IMR-90 (cell line): ENCODE measurements around the gene SYNGR4. TPM values are rescaled to one million over a fixed set of nuclear protein-coding genes. Genes with fewer than 3 reads are reported as not detected.

Source experiments
- ATAC-seq: fragments of 200-7000 bp; cut with Tn5 transposase; 2 replicates; pipeline ENCODE4 v1.9.1; 2020; ENCODE audit warnings: low read depth, mild to moderate bottlenecking, moderate library complexity
- BruUV-seq: library from RNA; stranded (reverse); fragments of 400-500 nt; replicated peaks from 2 replicates; lab custom pipeline; 2021; lab: Mats Ljungman, UMichigan
- CTCF ChIA-PET: fragments of 300-600 bp; formaldehyde crosslinking; extraction: SDS; loops from one replicate; lab custom pipeline; 2021; ENCODE audit warnings: antibody characterized with exemption; lab: Yijun Ruan, JAX
- POLR2A ChIA-PET: fragments of 300-600 bp; sonication (Branson Sonifier 250); formaldehyde crosslinking; loops from one replicate; lab custom pipeline; 2022; ENCODE audit warnings: antibody characterized with exemption; ENCODE audit not compliant: unreplicated experiment; lab: Charles Lee
- DNase-seq: peaks from one replicate; pipeline ENCODE4 v3.0.0; 2013
- H2AFZ ChIP-seq: replicated peaks from 2 replicates; pipeline ENCODE3; 2013; ENCODE audit warnings: low read length, mild to moderate bottlenecking; ENCODE audit not compliant: poor library complexity
- H2AK5ac ChIP-seq: 2 replicates; pipeline ENCODE4 v1.6.1; 2013; ENCODE audit warnings: low read depth, low read length, inconsistent platforms
- H2AK9ac ChIP-seq: replicated peaks from 2 replicates; pipeline ENCODE3; 2013; ENCODE audit warnings: mild to moderate bottlenecking, low read depth, low read length, moderate library complexity; ENCODE audit not compliant: poor library complexity
- H2BK120ac ChIP-seq: 2 replicates; pipeline ENCODE4 v1.6.1; 2013; ENCODE audit warnings: low read depth, low read length, inconsistent platforms
- H2BK15ac ChIP-seq: 3 replicates; pipeline ENCODE4 v1.6.1; 2013; ENCODE audit warnings: low read depth, low read length, inconsistent platforms
- H2BK20ac ChIP-seq: 2 replicates; pipeline ENCODE4 v1.6.1; 2013; ENCODE audit warnings: low read depth, mild to moderate bottlenecking, inconsistent platforms, low read length, moderate library complexity
- H2BK5ac ChIP-seq: 2 replicates; pipeline ENCODE4 v1.6.1; 2013; ENCODE audit warnings: mild to moderate bottlenecking, low read depth, low read length, inconsistent platforms; ENCODE audit not compliant: poor library complexity, severe bottlenecking
- H3K14ac ChIP-seq: replicated peaks from 2 replicates; pipeline ENCODE4 v1.6.1; 2013; ENCODE audit warnings: low read depth, low read length, inconsistent platforms
- H3K18ac ChIP-seq: 2 replicates; pipeline ENCODE4 v1.6.1; 2013; ENCODE audit warnings: low read depth, low read length, control low read depth
- H3K23ac ChIP-seq: 2 replicates; pipeline ENCODE4 v1.6.1; 2013; ENCODE audit warnings: low read depth, low read length, inconsistent platforms
- H3K27ac ChIP-seq: 2 replicates; pipeline ENCODE4 v1.5.1; 2013; ENCODE audit warnings: mild to moderate bottlenecking, control low read depth, low read length; ENCODE audit not compliant: insufficient read depth
- H3K27me3 ChIP-seq: 2 replicates; pipeline ENCODE4 v1.6.1; 2013; ENCODE audit warnings: low read length; ENCODE audit not compliant: control insufficient read depth, insufficient read depth
- H3K36me3 ChIP-seq: 2 replicates; pipeline ENCODE4 v1.6.1; 2013; ENCODE audit warnings: low read length, mixed read lengths; ENCODE audit not compliant: control insufficient read depth, insufficient read depth
- H3K4ac ChIP-seq: 2 replicates; pipeline ENCODE4 v1.6.1; 2013; ENCODE audit warnings: low read depth, low read length, inconsistent platforms
- H3K4me1 ChIP-seq: 2 replicates; pipeline ENCODE4 v1.6.1; 2013; ENCODE audit warnings: low read length, mixed read lengths; ENCODE audit not compliant: control insufficient read depth, insufficient read depth
- H3K4me2 ChIP-seq: 2 replicates; pipeline ENCODE4 v1.6.1; 2013; ENCODE audit warnings: low read depth, mild to moderate bottlenecking, control low read depth, low read length, moderate library complexity
- H3K4me3 ChIP-seq: 2 replicates; pipeline ENCODE4 v1.5.1; 2013; ENCODE audit warnings: low read depth, mild to moderate bottlenecking, control low read depth, low read length, moderate library complexity; ENCODE audit not compliant: insufficient read depth
- H3K56ac ChIP-seq: 2 replicates; pipeline ENCODE4 v1.6.1; 2013; ENCODE audit warnings: low read length, inconsistent platforms; ENCODE audit not compliant: insufficient read depth; ENCODE audit errors: extremely low read depth
- H3K79me1 ChIP-seq, 2 experiments: 2 replicates each; pipeline ENCODE4 v1.6.1; 2013; ENCODE audit warnings: low read length in 2 of 2, inconsistent platforms in 1 of 2, low read depth in 1 of 2
- H3K9ac ChIP-seq: 2 replicates; pipeline ENCODE4 v1.6.1; 2013; ENCODE audit warnings: low read depth, low read length, control low read depth
- H3K9me1 ChIP-seq: 2 replicates; pipeline ENCODE4 v1.6.1; 2013; ENCODE audit warnings: low read length, inconsistent platforms; ENCODE audit not compliant: insufficient read depth
- H3K9me3 ChIP-seq: 2 replicates; pipeline ENCODE4 v1.6.1; 2013; ENCODE audit warnings: low read length; ENCODE audit not compliant: control insufficient read depth, insufficient read depth
- H4K20me1 ChIP-seq: 2 replicates; pipeline ENCODE4 v1.6.1; 2013; ENCODE audit warnings: low read length, inconsistent platforms; ENCODE audit not compliant: insufficient read depth
- H4K5ac ChIP-seq: 2 replicates; pipeline ENCODE4 v1.6.1; 2013; ENCODE audit warnings: mild to moderate bottlenecking, low read depth, low read length, control low read depth
- H4K8ac ChIP-seq, 2 experiments: 2 replicates each; pipeline ENCODE4 v1.6.1; 2013; ENCODE audit warnings: low read depth in 2 of 2, low read length in 2 of 2, control low read depth in 1 of 2, inconsistent platforms in 1 of 2
- H4K91ac ChIP-seq: 2 replicates; pipeline ENCODE4 v1.6.1; 2013; ENCODE audit warnings: low read depth, low read length, inconsistent platforms; ENCODE audit not compliant: insufficient read depth
- BHLHE40 ChIP-seq: fragments of 150-350 bp; IDR thresholded peaks from 2 replicates; pipeline ENCODE4 v1.6.1; 2016; ENCODE audit warnings: mild to moderate bottlenecking, low read depth, low read length
- CHD1 ChIP-seq: IDR thresholded peaks from 2 replicates; pipeline ENCODE4 v1.6.1; 2012; ENCODE audit warnings: low read depth, low read length, improper control_type of control experiment
- ELK1 ChIP-seq: fragments of 150-350 bp; IDR thresholded peaks from 2 replicates; pipeline ENCODE4 v1.6.1; 2016; ENCODE audit warnings: low read depth, mild to moderate bottlenecking, low read length, moderate library complexity, borderline replicate concordance
- MAZ ChIP-seq: IDR thresholded peaks from 2 replicates; pipeline ENCODE4 v1.6.1; 2012; ENCODE audit warnings: low read depth, mild to moderate bottlenecking, low read length, improper control_type of control experiment, moderate library complexity, borderline replicate concordance
- MXI1 ChIP-seq: IDR thresholded peaks from 2 replicates; pipeline ENCODE4 v1.6.1; 2012; ENCODE audit warnings: low read depth, mild to moderate bottlenecking, low read length, moderate library complexity, borderline replicate concordance
- NFE2L2 ChIP-seq: fragments of 150-350 bp; IDR thresholded peaks from 2 replicates; pipeline ENCODE4 v1.6.1; 2016; ENCODE audit warnings: low read depth, mild to moderate bottlenecking, low read length
- RAD21 ChIP-seq: IDR thresholded peaks from 2 replicates; pipeline ENCODE4 v1.6.1; 2012; ENCODE audit warnings: low read length, improper control_type of control experiment
- RCOR1 ChIP-seq: IDR thresholded peaks from 2 replicates; pipeline ENCODE4 v1.6.1; 2012; ENCODE audit warnings: mild to moderate bottlenecking, low read length, improper control_type of control experiment; ENCODE audit not compliant: insufficient replicate concordance
- RFX5 ChIP-seq: IDR thresholded peaks from 2 replicates; pipeline ENCODE4 v1.8.0; 2012; ENCODE audit warnings: low read depth, mild to moderate bottlenecking, low read length, moderate library complexity
- SMC3 ChIP-seq: fragments of 150-350 bp; IDR thresholded peaks from 2 replicates; pipeline ENCODE4 v1.6.1; 2016; ENCODE audit warnings: low read depth, mild to moderate bottlenecking, antibody characterized with exemption, low read length, moderate library complexity
- USF2 ChIP-seq: fragments of 150-350 bp; IDR thresholded peaks from 2 replicates; pipeline ENCODE4 v1.6.1; 2017; ENCODE audit warnings: mild to moderate bottlenecking, antibody characterized with exemption, low read length, low read depth
- WGBS, 2 experiments: methylation state at CpG; one replicate each; pipeline versions ENCODE4 v1.1.5 to v1.1.7; 2013; ENCODE audit warnings: missing lambda C conversion rate in 2 of 2; ENCODE audit not compliant: insufficient read length in 1 of 2; ENCODE audit errors: extremely low coverage in 2 of 2; 5-methylcytosine and 5-hydroxymethylcytosine counted together
- dilution Hi-C: fragments of 300-500 bp; cut with HindIII; formaldehyde crosslinking; loops from one replicate; pipeline ENCODE4 v1.14.3; 2018; ENCODE audit warnings: low sequenced_read_pairs; ENCODE audit not compliant: unreplicated experiment
- in situ Hi-C: fragments of 300-500 bp; cut with MboI; formaldehyde crosslinking; loops from 3 replicates; pipeline ENCODE4 v1.14.3; 2019; ENCODE audit warnings: low sequenced_read_pairs, inconsistent platforms, mixed read lengths
- intact Hi-C: fragments of 100-400 bp; cut with micrococcal nuclease; formaldehyde crosslinking; loops from 2 replicates; pipeline ENCODE4 v1.10.0; 2022
- polyA plus RNA-seq, 3 experiments: library from polyadenylated mRNA; depleted of rRNA; stranded (reverse); fragments of >200 nt; gene quantifications; 2 replicates each; pipeline ENCODE4 v1.2.3, GENCODE V29; 2012; ENCODE audit warnings: low replicate concordance in 1 of 3
- total RNA-seq: library from RNA; depleted of rRNA; stranded (reverse); fragments of >200 nt; gene quantifications from 2 replicates; pipeline ENCODE4 v1.2.3, GENCODE V29; 2012
- TF ChIP-seq, protein P1 (sequence below): conservative IDR thresholded peaks from 2 replicates; pipeline ENCODE4 v1.5.1; 2012; ENCODE audit warnings: mild to moderate bottlenecking, low read depth, low read length, improper control_type of control experiment

The SYNGR4 gene
- total and polyA plus RNA-seq, 2 of the 4 experiments (the other 2 are of a cell fraction) = not detected

GRCh38 chr19:48363500-48363809 is 712 bp upstream of the SYNGR4 start:
- Histone ChIP-seq H4K8ac (peak overlapping the region; percentile 95 to 99), H3K27me3 (no peaks in the 10 kb centered on the region), H3K4me2 (peak overlapping the region; percentile 79), H3K27ac (peak overlapping the region; percentile 64), H3K9me3 (no peaks in the 10 kb centered on the region), H3K18ac (peak overlapping the region; percentile 8), H3K14ac (peak overlapping the region; percentile 95), H2BK5ac (peak overlapping the region; percentile 69), H2BK120ac (no peak overlapping the region), H3K23ac (peak overlapping the region; percentile 45), H3K4ac (peak overlapping the region; percentile 89), H2AK9ac (peak overlapping the region; percentile 96), H2BK15ac (no peak overlapping the region), H2AFZ (peak overlapping the region; percentile 97), H3K9ac (peak overlapping the region; percentile 67), H4K20me1 (no peaks in the 10 kb centered on the region), H3K36me3 (no peaks in the 10 kb centered on the region), H3K79me1 (peaks cover 0 to 7% of the 10 kb centered on the region in 2 experiments; a peak in 1 of 4 replicates), H4K5ac (peak overlapping the region; percentile 76), H3K56ac (peak overlapping the region; percentile 77), H4K91ac (peak overlapping the region; percentile 88), H2BK20ac (no peak overlapping the region), H3K9me1 (no peaks in the 10 kb centered on the region; the same call in 1 of the 2 replicates), H2AK5ac (peak overlapping the region; percentile 97), H3K4me1 (no peaks in the 10 kb centered on the region), H3K4me3 (peak overlapping the region; percentile 42)
- TF ChIP-seq CHD1 (no peak), ELK1 (no peak), RFX5 (no peak), USF2 (no peak), RAD21 (no peak), MAZ (no peak), NFE2L2 (no peak), BHLHE40 (no peak), MXI1 (no peak), RCOR1 (no peak), SMC3 (no peak)
- TF ChIP-seq, protein P1, sequence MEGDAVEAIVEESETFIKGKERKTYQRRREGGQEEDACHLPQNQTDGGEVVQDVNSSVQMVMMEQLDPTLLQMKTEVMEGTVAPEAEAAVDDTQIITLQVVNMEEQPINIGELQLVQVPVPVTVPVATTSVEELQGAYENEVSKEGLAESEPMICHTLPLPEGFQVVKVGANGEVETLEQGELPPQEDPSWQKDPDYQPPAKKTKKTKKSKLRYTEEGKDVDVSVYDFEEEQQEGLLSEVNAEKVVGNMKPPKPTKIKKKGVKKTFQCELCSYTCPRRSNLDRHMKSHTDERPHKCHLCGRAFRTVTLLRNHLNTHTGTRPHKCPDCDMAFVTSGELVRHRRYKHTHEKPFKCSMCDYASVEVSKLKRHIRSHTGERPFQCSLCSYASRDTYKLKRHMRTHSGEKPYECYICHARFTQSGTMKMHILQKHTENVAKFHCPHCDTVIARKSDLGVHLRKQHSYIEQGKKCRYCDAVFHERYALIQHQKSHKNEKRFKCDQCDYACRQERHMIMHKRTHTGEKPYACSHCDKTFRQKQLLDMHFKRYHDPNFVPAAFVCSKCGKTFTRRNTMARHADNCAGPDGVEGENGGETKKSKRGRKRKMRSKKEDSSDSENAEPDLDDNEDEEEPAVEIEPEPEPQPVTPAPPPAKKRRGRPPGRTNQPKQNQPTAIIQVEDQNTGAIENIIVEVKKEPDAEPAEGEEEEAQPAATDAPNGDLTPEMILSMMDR = no peak
- intact Hi-C loops (no loop called here), dilution Hi-C loops (no loop called here), in situ Hi-C loops (no loop called here)
- DNase-seq (no peak), ATAC-seq (peak; percentile 10)
- BruUV-seq = no TSS peak
- POLR2A ChIA-PET = no interaction called here
- 0% methylated on average over 1 of the region's 10 CpGs; no CpG with 5 or more reads in 1 of the 2 experiments for WGBS, 2 experiments
- CTCF ChIA-PET = interaction anchor here (0.5 to 0.8 kb wide), 3 partner anchors 10 to 39 kb away, joined by 3 to 4 read pairs (median 3); partner anchors contain the start of gene KDELR1
